ENCODE measurements around the gene TRIM40.
"Not testable (repeated sequence)": the region's sequence is repeated elsewhere in the genome, so short reads cannot be mapped to it uniquely, and the experiment has no call there.

TRIM40 gene

GRCh38 chr6:30163918-30164654 is 28.1 kb downstream of the TRIM40 start:
- no peak for DNase-seq

GRCh38 chr6:30164714-30165113 is 28.8 kb downstream of the TRIM40 start:
- no peak for DNase-seq

- not testable (repeated sequence) for DNase-seq
Observed at GRCh38 chr6:30165238-30165637, 29.3 kb downstream of the TRIM40 start.

GRCh38 chr6:30167101-30167500 is 31.2 kb downstream of the TRIM40 start:
- no peak for DNase-seq

GRCh38 chr6:30168741-30169140 is 32.8 kb downstream of the TRIM40 start:
- no peak for DNase-seq

- DNase-seq, result no peak
Observed at GRCh38 chr6:30169658-30170614, 34.0 kb downstream of the TRIM40 start.

GRCh38 chr6:30171677-30172471 is 35.9 kb downstream of the TRIM40 start:
- peak; percentile 30 for DNase-seq

GRCh38 chr6:30172681-30173080 is 36.7 kb downstream of the TRIM40 start:
- no peak for DNase-seq

- DNase-seq, result no peak
Observed at GRCh38 chr6:30175765-30176164, 39.8 kb downstream of the TRIM40 start.

GRCh38 chr6:30178837-30179236 is 42.9 kb downstream of the TRIM40 start:
- no peak for DNase-seq

GRCh38 chr6:30180145-30180544 is 44.2 kb downstream of the TRIM40 start:
- DNase-seq, result no peak

GRCh38 chr6:30184417-30185031 is 48.6 kb downstream of the TRIM40 start:
- no peak for DNase-seq

GRCh38 chr6:30185846-30186484 is 50.0 kb downstream of the TRIM40 start:
- DNase-seq, result no peak

- DNase-seq, result no peak
Observed at GRCh38 chr6:30188541-30188940, 52.6 kb downstream of the TRIM40 start.

GRCh38 chr6:30192076-30192475 is 56.1 kb downstream of the TRIM40 start:
- DNase-seq, result no peak

- DNase-seq, result no peak
Observed at GRCh38 chr6:30194797-30195690, 59.1 kb downstream of the TRIM40 start.

- no peak for DNase-seq
Observed at GRCh38 chr6:30195951-30196350, 60.0 kb downstream of the TRIM40 start.

GRCh38 chr6:30196376-30196775 is 60.4 kb downstream of the TRIM40 start:
- DNase-seq, result no peak
